Activated naive CD4-positive, alpha-beta T cell treated with anti-CD3 and anti-CD28 coated beads, Interleukin-2, amount 50 U/mL, for 24 hours (primary cell): ENCODE measurements around the gene SORCS2.

Experiments used
- H3K27ac Mint-ChIP-seq: one replicate; pipeline ENCODE4 v1.8.0; 2021; ENCODE audit warnings: mild to moderate bottlenecking, mixed read lengths
- H3K27me3 Mint-ChIP-seq: one replicate; pipeline ENCODE4 v1.8.0; 2021; ENCODE audit warnings: mixed read lengths
- H3K36me3 Mint-ChIP-seq: one replicate; pipeline ENCODE4 v1.8.0; 2021; ENCODE audit warnings: mixed read lengths
- H3K4me1 Mint-ChIP-seq: one replicate; pipeline ENCODE4 v1.8.0; 2021; ENCODE audit warnings: mixed read lengths
- H3K4me3 Mint-ChIP-seq: one replicate; pipeline ENCODE4 v1.8.0; 2021; ENCODE audit warnings: mild to moderate bottlenecking, mixed read lengths
- H3K9me3 Mint-ChIP-seq: one replicate; pipeline ENCODE4 v1.8.0; 2021; ENCODE audit warnings: mixed read lengths

Gene SORCS2

GRCh38 chr4:7397206-7398103, 205.1 kb downstream of the SORCS2 start:
- Mint-ChIP-seq H3K36me3 (no peaks in the 10 kb centered on the region), H3K27me3 (peaks cover 17% of the 10 kb centered on the region), H3K9me3 (peaks cover 6% of the 10 kb centered on the region), H3K4me3 (no peak overlapping the region), H3K4me1 (no peaks in the 10 kb centered on the region), H3K27ac (no peak overlapping the region)

DNA sequence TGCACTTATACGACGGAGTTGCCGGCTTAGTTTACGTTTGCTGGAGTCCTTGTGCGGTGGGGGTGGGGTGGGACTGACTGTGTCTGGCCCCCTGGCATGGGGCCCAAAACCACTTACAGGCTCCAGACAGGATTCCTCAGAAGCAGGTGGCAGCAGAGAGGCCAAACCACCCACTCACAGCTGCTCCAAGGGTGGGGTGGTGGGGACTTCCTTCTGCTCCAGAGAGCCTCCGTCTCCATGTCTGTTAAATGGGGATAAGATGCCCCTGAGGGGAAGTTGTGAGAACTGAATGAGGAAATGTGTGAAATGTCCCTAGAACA, 205.7 kb downstream of the SORCS2 start:
- Mint-ChIP-seq H3K9me3 (peaks cover 6% of the 10 kb centered on the region), H3K36me3 (no peaks in the 10 kb centered on the region), H3K4me1 (no peaks in the 10 kb centered on the region), H3K27ac (no peak overlapping the region), H3K27me3 (peaks cover 16% of the 10 kb centered on the region), H3K4me3 (no peak overlapping the region)

DNA sequence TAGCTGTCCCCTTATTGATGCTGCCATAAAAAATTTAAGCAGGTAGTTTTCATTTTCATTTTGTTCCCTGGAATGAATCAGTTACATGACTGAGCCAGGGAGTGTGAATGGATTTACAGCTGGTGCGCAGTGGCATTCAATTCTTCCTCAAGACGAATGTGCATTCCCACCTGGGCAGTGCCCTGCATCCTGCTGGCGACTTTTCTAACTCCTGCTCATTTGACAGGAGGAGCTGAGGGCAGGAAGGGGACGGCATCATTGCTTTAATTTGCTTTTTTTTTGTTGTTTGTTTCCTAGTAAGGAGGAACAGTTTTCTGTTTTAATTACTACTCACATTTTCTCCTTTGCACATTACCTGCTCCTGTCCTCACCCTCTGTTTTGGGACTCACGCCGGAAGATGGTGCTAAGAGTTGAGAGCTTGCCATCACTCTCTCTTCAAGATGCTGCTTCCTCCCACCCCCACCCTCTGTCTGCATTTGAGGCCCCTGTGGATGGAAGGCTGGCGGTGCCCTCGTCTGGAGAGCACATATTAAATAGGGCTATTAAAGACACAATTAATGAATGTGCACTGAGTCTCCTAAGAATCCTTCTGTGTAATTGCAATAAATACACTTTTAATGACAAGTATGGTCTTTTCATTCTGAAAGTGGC, 206.6 kb downstream of the SORCS2 start:
- H3K4me1 Mint-ChIP-seq, result no peaks in the 10 kb centered on the region
- peaks cover 6% of the 10 kb centered on the region for H3K9me3 Mint-ChIP-seq
- H3K27me3 Mint-ChIP-seq, result peaks cover 15% of the 10 kb centered on the region
- H3K27ac Mint-ChIP-seq, result no peak overlapping the region
- H3K36me3 Mint-ChIP-seq, result no peaks in the 10 kb centered on the region
- H3K4me3 Mint-ChIP-seq, result no peak overlapping the region

DNA sequence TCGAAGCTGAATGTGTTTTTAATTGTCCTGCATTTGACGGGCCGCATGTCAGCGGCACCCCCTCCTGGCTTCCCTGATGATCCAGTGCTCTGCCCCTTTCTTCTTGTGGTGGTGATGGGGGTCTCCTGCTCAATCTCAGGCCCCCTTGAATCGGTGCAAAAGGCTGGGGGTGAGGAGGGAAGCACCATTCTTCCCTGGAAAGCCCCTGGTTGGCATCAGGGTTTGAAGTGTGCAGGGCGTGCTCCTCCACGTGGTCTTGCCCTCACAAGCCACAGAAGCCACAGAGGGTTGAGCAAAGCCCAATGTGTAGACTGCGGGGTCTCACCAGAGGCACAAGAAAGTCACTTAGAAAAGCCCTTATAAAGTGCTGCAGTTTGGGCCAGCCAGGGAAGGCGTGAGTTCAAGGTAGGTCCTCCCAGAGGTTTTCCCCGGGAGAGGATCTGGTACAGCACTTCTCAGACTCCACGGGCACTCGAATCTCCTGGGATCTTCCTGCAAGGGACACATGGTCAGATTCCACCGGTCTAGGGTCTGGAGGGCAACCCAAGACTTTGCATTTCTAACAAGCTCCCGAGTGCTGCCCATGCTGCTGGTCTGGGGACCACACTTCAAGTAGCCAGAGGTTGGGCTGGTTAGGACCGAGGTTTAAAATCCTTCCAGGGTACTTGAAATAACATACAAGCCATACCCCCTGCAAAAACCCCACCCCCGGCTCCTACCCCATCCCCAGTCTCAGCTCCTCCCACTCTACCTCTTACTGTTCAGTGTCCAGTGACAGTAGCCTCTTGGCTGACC, 207.3 kb downstream of the SORCS2 start:
- H3K27me3 Mint-ChIP-seq, result peaks cover 15% of the 10 kb centered on the region
- no peaks in the 10 kb centered on the region for H3K36me3 Mint-ChIP-seq
- H3K27ac Mint-ChIP-seq, result no peak overlapping the region
- no peaks in the 10 kb centered on the region for H3K4me1 Mint-ChIP-seq
- peaks cover 6% of the 10 kb centered on the region for H3K9me3 Mint-ChIP-seq
- H3K4me3 Mint-ChIP-seq, result no peak overlapping the region

DNA sequence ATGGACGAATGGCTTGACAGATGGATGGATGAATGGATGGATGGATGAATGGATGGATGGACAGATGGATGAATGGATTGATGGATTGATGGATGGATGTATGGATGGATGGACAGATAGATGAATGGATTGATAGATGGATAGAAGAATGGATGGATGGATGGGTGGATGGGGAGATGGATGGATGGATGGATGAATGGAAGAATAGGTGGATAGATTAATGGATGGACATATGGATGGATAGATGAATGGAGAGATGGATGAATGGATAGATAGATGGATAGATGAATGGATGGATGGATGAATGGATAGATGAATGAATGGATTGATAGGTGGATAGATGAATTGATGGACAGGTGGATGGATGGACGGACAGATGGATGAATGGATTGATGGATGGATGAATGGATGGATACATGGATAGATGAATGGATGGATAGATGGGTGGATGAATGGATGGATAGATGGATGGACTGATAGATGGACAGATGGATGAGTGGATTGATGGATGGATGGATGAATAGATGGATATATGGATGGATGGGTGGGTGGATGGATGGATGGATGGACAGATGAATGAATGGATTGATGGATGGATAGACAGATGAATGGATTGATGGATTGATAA, 208.4 kb downstream of the SORCS2 start:
- Mint-ChIP-seq H3K27ac (no peak overlapping the region), H3K4me3 (no peak overlapping the region), H3K4me1 (no peaks in the 10 kb centered on the region)

GRCh38 chr4:7402526-7402925, 210.2 kb downstream of the SORCS2 start:
- H3K9me3 Mint-ChIP-seq, result peaks cover 15% of the 10 kb centered on the region
- H3K4me3 Mint-ChIP-seq, result no peak overlapping the region
- H3K36me3 Mint-ChIP-seq, result peaks cover 3% of the 10 kb centered on the region
- H3K27ac Mint-ChIP-seq, result no peak overlapping the region
- H3K4me1 Mint-ChIP-seq, result no peaks in the 10 kb centered on the region
- peaks cover 20% of the 10 kb centered on the region for H3K27me3 Mint-ChIP-seq

More for the DNA sequence above, 208.4 kb downstream of the SORCS2 start:
- H3K27me3 Mint-ChIP-seq, result peaks cover 15% of the 10 kb centered on the region
- peaks cover 6% of the 10 kb centered on the region for H3K9me3 Mint-ChIP-seq
- H3K36me3 Mint-ChIP-seq, result no peaks in the 10 kb centered on the region

DNA sequence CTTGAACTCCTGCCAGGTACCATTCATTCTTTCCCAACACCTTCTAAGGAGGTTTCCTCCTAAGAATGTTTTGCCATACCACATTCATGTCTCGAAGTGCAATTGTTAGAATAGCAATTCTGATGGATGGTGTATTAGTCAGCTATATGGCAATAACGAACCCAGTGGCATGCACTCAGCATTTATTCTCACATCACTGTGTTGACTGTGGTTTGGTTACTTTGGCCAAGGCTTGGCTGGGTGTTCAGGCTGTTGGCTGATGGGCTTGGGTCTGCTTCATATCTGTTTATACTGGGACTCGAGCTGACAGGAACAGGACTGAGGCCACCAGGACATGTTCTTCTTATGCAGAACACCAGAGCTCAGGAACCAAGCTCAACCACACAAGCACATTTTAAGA, 210.7 kb downstream of the SORCS2 start:
- H3K27me3 Mint-ChIP-seq, result peaks cover 20% of the 10 kb centered on the region

DNA sequence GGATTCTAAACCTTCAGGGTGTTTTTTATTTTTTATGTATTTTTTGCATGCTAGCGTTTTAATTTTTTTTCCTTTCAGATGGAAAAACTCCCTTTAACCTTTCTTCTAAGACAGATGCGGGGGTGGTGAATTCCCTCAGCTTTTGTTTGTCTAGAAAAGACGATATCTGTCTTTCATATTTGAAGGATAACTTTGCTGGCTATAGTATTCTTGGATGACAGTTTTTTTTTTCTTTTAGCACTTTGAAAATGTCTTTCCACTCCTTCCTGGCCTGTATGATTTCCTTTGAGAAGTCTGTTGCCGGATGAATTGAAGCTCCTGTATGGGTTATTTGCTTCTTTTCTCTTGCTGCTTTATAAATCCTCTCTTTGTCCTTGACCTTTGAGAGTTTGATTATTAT, 215.8 kb downstream of the SORCS2 start:
- no peaks in the 10 kb centered on the region for H3K4me1 Mint-ChIP-seq
- no peak overlapping the region for H3K4me3 Mint-ChIP-seq
- H3K27ac Mint-ChIP-seq, result no peak overlapping the region
- H3K36me3 Mint-ChIP-seq, result peaks cover 7% of the 10 kb centered on the region
- peaks cover 15% of the 10 kb centered on the region for H3K9me3 Mint-ChIP-seq
- peaks cover 10% of the 10 kb centered on the region for H3K27me3 Mint-ChIP-seq

More for the DNA sequence above, 210.7 kb downstream of the SORCS2 start:
- Mint-ChIP-seq H3K4me3 (no peak overlapping the region), H3K36me3 (peaks cover 3% of the 10 kb centered on the region), H3K27ac (no peak overlapping the region), H3K4me1 (no peaks in the 10 kb centered on the region), H3K9me3 (peaks cover 15% of the 10 kb centered on the region)

DNA sequence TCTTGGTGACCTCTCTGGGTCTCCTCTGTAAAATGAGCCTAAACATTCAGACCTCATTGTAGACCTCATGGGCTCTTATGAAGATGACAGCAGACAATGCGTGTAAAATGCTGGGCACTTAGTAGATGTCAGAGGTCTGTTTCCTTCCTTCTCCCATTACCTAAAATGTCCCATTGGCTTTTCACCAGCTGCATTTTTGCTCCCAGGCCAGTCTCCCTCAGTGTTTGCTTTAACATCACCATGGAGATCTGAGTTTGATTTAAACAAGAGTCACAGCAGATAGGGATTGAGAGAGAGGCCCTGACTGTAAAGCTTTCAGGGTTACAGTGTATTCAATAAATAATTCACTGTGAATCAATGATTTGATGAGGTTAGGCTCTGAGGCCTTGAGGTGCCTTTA, 218.1 kb downstream of the SORCS2 start:
- Mint-ChIP-seq H3K36me3 (peaks cover 7% of the 10 kb centered on the region), H3K27me3 (peaks cover 22% of the 10 kb centered on the region), H3K9me3 (peaks cover 15% of the 10 kb centered on the region), H3K27ac (no peak overlapping the region), H3K4me1 (no peaks in the 10 kb centered on the region), H3K4me3 (no peak overlapping the region)

GRCh38 chr4:7411491-7411890, 219.2 kb downstream of the SORCS2 start:
- H3K4me3 Mint-ChIP-seq, result no peak overlapping the region
- H3K36me3 Mint-ChIP-seq, result peaks cover 7% of the 10 kb centered on the region
- peaks cover 15% of the 10 kb centered on the region for H3K9me3 Mint-ChIP-seq
- no peak overlapping the region for H3K27ac Mint-ChIP-seq
- peaks cover 28% of the 10 kb centered on the region for H3K27me3 Mint-ChIP-seq
- H3K4me1 Mint-ChIP-seq, result no peaks in the 10 kb centered on the region

DNA sequence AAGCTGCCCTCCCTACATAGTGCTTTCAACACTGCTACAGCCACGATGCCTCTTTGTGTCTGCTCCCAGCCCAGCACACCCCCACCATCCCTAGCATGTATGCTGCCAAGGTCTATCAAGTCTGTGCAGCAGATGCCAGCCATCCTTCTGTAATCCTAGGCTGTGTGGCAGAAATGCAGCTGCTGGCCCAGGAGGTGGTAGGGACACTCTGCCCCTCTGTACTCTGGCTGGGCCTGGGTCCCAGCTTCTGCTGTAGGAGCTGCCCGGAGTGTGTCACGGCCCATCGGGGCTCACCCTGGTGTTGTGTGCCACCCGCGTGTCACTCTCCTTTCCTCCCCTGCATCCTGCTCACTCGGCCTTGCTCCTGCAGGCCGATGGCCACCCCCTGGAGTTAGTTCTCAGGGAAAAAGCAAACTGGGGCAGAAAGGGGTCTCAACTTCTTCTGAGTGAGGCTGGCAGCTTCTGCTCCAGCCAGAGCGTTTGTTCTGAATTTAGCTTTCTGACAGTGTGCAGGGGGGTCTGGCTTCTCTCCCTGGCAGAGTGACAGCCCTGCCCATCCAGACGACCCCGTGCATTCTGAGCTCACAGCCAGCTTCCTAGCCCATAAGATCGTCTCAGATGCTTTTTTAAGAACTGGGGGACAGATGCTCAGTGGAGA, 219.7 kb downstream of the SORCS2 start:
- Mint-ChIP-seq H3K4me1 (no peaks in the 10 kb centered on the region), H3K27ac (no peak overlapping the region)

DNA sequence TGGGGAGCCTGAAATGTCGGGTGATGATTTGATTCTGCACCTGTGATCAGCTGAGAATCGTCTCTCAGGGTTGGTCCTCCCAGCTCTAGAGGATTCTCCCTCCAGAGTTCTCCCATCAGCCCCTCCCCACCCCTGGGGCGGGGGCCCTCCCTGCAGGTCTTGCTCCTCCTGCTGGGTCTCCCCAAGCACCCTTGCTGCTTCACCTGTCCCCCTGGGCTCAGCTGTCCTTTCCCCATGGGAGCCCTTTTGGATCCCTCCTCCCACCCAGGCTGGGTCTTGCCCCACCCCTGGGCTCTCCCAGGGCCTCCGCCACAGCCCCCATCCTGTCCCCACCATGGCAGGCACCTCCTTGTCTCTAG, 220.2 kb downstream of the SORCS2 start:
- peaks cover 6% of the 10 kb centered on the region for H3K9me3 Mint-ChIP-seq
- H3K4me3 Mint-ChIP-seq, result no peak overlapping the region
- no peak overlapping the region for H3K27ac Mint-ChIP-seq
- peaks cover 22% of the 10 kb centered on the region for H3K27me3 Mint-ChIP-seq
- H3K36me3 Mint-ChIP-seq, result peaks cover 4% of the 10 kb centered on the region
- H3K4me1 Mint-ChIP-seq, result no peaks in the 10 kb centered on the region

More for the DNA sequence above, 219.7 kb downstream of the SORCS2 start:
- H3K9me3 Mint-ChIP-seq, result peaks cover 10% of the 10 kb centered on the region
- H3K4me3 Mint-ChIP-seq, result no peak overlapping the region
- peaks cover 6% of the 10 kb centered on the region for H3K36me3 Mint-ChIP-seq
- peaks cover 24% of the 10 kb centered on the region for H3K27me3 Mint-ChIP-seq

GRCh38 chr4:7414046-7414445, 221.7 kb downstream of the SORCS2 start:
- Mint-ChIP-seq H3K4me1 (no peaks in the 10 kb centered on the region), H3K27ac (no peak overlapping the region), H3K36me3 (no peaks in the 10 kb centered on the region), H3K9me3 (no peaks in the 10 kb centered on the region), H3K4me3 (no peak overlapping the region), H3K27me3 (peaks cover 19% of the 10 kb centered on the region)

DNA sequence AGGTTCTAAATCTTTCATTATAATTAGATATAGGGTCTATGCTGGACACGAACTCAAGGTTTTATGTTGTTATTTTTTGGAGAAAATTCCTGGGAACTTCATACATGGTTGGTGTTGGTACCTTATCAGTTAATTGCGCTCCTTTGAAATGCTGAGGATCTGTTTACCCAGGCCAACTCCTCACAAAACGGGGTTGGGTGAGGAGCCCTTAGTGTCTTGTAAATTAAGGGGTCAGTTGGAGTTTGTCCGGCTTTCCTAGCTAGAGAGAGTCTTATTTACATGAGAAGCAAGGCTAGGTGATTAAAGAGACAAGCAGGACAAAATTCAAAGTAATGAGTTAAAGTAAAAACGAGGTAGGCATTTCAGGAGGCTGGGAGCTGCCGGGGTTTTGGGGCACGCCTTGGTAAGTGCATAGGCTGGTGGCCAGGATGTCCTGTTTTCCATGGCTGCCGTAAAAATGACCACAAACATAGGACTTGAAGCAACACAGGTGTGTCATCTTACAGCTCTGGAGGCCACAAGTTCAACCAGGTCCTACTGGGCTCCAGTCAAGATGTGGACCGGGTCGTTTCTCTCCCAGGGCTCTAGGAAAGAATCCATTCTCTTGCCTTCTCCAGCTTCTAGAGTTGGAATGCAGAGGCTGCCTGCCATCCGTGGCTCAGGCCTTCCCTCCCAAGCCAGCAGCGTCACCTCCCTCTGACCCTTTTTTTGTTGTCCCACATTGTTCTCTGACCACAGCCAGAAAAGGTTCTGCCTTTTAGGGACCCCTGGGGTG, 222.6 kb downstream of the SORCS2 start:
- no peaks in the 10 kb centered on the region for H3K36me3 Mint-ChIP-seq
- H3K27me3 Mint-ChIP-seq, result peaks cover 19% of the 10 kb centered on the region
- H3K9me3 Mint-ChIP-seq, result no peaks in the 10 kb centered on the region
- no peak overlapping the region for H3K27ac Mint-ChIP-seq
- no peaks in the 10 kb centered on the region for H3K4me1 Mint-ChIP-seq
- no peak overlapping the region for H3K4me3 Mint-ChIP-seq
